ENCODE data around the gene B2M.

Gene B2M

GRCh38 chr15:44763187-44763586, 51.9 kb downstream of the B2M start:
- Mint-ChIP-seq H3K9me3 (no peaks in the 10 kb centered on the region), H3K4me3 (no peak overlapping the region), H3K27ac (no peak overlapping the region), H3K4me1 (no peaks in the 10 kb centered on the region), H3K36me3 (ENCODE audit: low read depth) (peaks cover 9% of the 10 kb centered on the region), H3K27me3 (no peaks in the 10 kb centered on the region)
- DNase-seq (no peak), ATAC-seq (no peak)

- Mint-ChIP-seq H3K27me3 (no peaks in the 10 kb centered on the region), H3K27ac (no peak overlapping the region), H3K9me3 (no peaks in the 10 kb centered on the region), H3K4me3 (no peak overlapping the region), H3K36me3 (ENCODE audit: low read depth) (peaks cover 12% of the 10 kb centered on the region), H3K4me1 (no peaks in the 10 kb centered on the region)
- ATAC-seq (no peak), DNase-seq (no peak)
Observed at GRCh38 chr15:44763848-44764247, 52.5 kb downstream of the B2M start.

- no peaks in the 10 kb centered on the region for H3K27me3 Mint-ChIP-seq
- ATAC-seq, result no peak
- no peak for DNase-seq
- peaks cover 15% of the 10 kb centered on the region for H3K36me3 Mint-ChIP-seq (ENCODE audit: low read depth)
- no peak overlapping the region for H3K27ac Mint-ChIP-seq
- no peaks in the 10 kb centered on the region for H3K4me1 Mint-ChIP-seq
- H3K4me3 Mint-ChIP-seq, result no peak overlapping the region
- H3K9me3 Mint-ChIP-seq, result peaks cover 2% of the 10 kb centered on the region
Observed at GRCh38 chr15:44765036-44765435, 53.7 kb downstream of the B2M start.
